Chondrocyte (in vitro differentiated cells): Measurements from ENCODE around the gene WFDC12. TPM values are rescaled to one million over a fixed set of nuclear protein-coding genes. Genes with fewer than 3 reads are reported as not detected.

Experiments
- DNase-seq: peaks from one replicate; pipeline ENCODE4 v3.0.0; 2021; ENCODE audit warnings: mixed read lengths, low spot score
- H3K27ac Mint-ChIP-seq: one replicate; pipeline ENCODE4 v1.8.0; 2021; ENCODE audit warnings: mild to moderate bottlenecking, moderate library complexity, mixed read lengths; ENCODE audit not compliant: unreplicated experiment
- H3K27me3 Mint-ChIP-seq: 2 replicates; pipeline ENCODE4 v1.8.0; 2021; ENCODE audit warnings: low read depth, mixed read lengths
- H3K36me3 Mint-ChIP-seq: 2 replicates; pipeline ENCODE4 v1.8.0; 2021; ENCODE audit warnings: low read depth, mixed read lengths
- H3K4me1 Mint-ChIP-seq: 2 replicates; pipeline ENCODE4 v1.8.0; 2021; ENCODE audit warnings: low read depth, mild to moderate bottlenecking, mixed read lengths
- H3K4me3 Mint-ChIP-seq: one replicate; pipeline ENCODE4 v1.8.0; 2021; ENCODE audit warnings: mild to moderate bottlenecking, moderate library complexity, mixed read lengths; ENCODE audit not compliant: unreplicated experiment
- H3K9me3 Mint-ChIP-seq: 2 replicates; pipeline ENCODE4 v1.8.0; 2021; ENCODE audit warnings: low read depth, mixed read lengths
- CTCF ChIP-seq: fragments of 200-600 bp; sonication (generic); IDR thresholded peaks from 2 replicates; pipeline ENCODE4 v1.5.0; 2021; ENCODE audit warnings: antibody characterized with exemption, mild to moderate bottlenecking, moderate library complexity
- total RNA-seq: library from RNA; stranded (reverse); gene quantifications from 3 replicates; pipeline ENCODE4 v1.2.1, GENCODE V29; 2021

The WFDC12 gene
- total RNA-seq, 1 donor from 2014 or later: not detected

GRCh38 chr20:45080867-45081624, 43.2 kb downstream of the WFDC12 start:
- no peak overlapping the region for H3K4me3 Mint-ChIP-seq
- no peak overlapping the region for H3K27ac Mint-ChIP-seq
- DNase-seq: no peak
- peak; percentile 77 for TF ChIP-seq CTCF
- peaks cover 3% of the 10 kb centered on the region for H3K9me3 Mint-ChIP-seq
- no peaks in the 10 kb centered on the region for H3K4me1 Mint-ChIP-seq
- no peaks in the 10 kb centered on the region for H3K27me3 Mint-ChIP-seq
- H3K36me3 Mint-ChIP-seq: peaks cover 27% of the 10 kb centered on the region

DNA sequence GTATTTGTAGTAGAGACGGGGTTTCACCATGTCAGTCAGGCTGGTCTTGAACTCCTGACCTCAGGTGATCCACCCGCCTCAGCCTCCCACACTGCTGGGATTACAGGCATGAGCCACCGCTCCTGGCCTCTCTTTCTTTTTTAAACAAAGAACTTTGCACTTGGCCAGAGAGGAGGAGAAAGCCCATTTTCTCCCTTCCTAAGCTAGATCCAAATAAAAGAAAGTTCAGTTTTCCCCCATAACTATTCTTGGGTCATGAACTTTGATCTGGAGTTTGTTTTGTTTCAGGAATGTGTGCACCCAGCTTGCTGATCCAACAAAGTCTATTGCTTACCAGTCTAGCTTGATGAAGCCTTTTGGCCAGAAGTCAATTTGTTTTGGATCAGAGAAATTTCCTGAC, 46.7 kb downstream of the WFDC12 start:
- H3K27me3 Mint-ChIP-seq: no peaks in the 10 kb centered on the region
- no peak overlapping the region for H3K27ac Mint-ChIP-seq
- peaks cover 10% of the 10 kb centered on the region for H3K4me1 Mint-ChIP-seq
- no peak overlapping the region for H3K4me3 Mint-ChIP-seq
- H3K36me3 Mint-ChIP-seq: peaks cover 28% of the 10 kb centered on the region
- H3K9me3 Mint-ChIP-seq: peaks cover under 1% of the 10 kb centered on the region
- no peak for TF ChIP-seq CTCF
- no peak for DNase-seq

Other genes starting within 250 kb of the WFDC12 start
- gene YWHAB, start 238.8 kb downstream of the WFDC12 start, total RNA-seq: 170 to 201 TPM (median 191 TPM) in 3 replicates
- 31.4 to 39.3 TPM (median 31.9 TPM) in 3 replicates for gene PABPC1L, start 214.4 kb downstream of the WFDC12 start, total RNA-seq
- 16.2 to 18.8 TPM (median 16.4 TPM) in 3 replicates for gene TOMM34, start 164.1 kb downstream of the WFDC12 start, total RNA-seq
- gene STK4, start 158.0 kb downstream of the WFDC12 start, total RNA-seq: 21.7 to 24.2 TPM (median 23.4 TPM) in 3 replicates
- gene KCNS1, start 23.3 kb downstream of the WFDC12 start, total RNA-seq: 0.55 to 1.1 TPM (median 0.59 TPM) in 3 replicates
- gene WFDC5, start 9.3 kb downstream of the WFDC12 start, total RNA-seq: not detected in 3 replicates
- gene PI3, start 50.4 kb upstream of the WFDC12 start, total RNA-seq: not detected in 3 replicates
- not detected in 3 replicates for gene SEMG1, start 82.6 kb upstream of the WFDC12 start, total RNA-seq
- not detected in 3 replicates for gene SEMG2, start 96.9 kb upstream of the WFDC12 start, total RNA-seq
- gene SLPI, start 130.1 kb upstream of the WFDC12 start, total RNA-seq: 0.40 to 1.3 TPM in 2 of 3 replicates, not detected in the other
- not detected in 3 replicates for gene RBPJL, start 182.4 kb upstream of the WFDC12 start, total RNA-seq
- gene MATN4, start 183.8 kb upstream of the WFDC12 start, total RNA-seq: 0.10 to 0.26 TPM in 2 of 3 replicates, not detected in the other
- 17.1 to 21.4 TPM (median 21.2 TPM) in 3 replicates for gene SDC4, start 224.0 kb upstream of the WFDC12 start, total RNA-seq
- 18.1 to 18.8 TPM (median 18.3 TPM) in 3 replicates for gene SYS1, start 238.7 kb upstream of the WFDC12 start, total RNA-seq